WI38 (cell line): Measurements from ENCODE around the gene ATPAF1.

Experiments
- H3K4me3 ChIP-seq: 2 replicates; pipeline ENCODE4 v1.5.1; 2011; ENCODE audit warnings: low read depth, mild to moderate bottlenecking, control low read depth, low read length
- TF ChIP-seq, protein P1 (sequence below): IDR thresholded peaks from 2 replicates; pipeline ENCODE4 v1.5.1; 2012; ENCODE audit warnings: low read depth, mild to moderate bottlenecking, control low read depth, low read length

ATPAF1 gene

DNA sequence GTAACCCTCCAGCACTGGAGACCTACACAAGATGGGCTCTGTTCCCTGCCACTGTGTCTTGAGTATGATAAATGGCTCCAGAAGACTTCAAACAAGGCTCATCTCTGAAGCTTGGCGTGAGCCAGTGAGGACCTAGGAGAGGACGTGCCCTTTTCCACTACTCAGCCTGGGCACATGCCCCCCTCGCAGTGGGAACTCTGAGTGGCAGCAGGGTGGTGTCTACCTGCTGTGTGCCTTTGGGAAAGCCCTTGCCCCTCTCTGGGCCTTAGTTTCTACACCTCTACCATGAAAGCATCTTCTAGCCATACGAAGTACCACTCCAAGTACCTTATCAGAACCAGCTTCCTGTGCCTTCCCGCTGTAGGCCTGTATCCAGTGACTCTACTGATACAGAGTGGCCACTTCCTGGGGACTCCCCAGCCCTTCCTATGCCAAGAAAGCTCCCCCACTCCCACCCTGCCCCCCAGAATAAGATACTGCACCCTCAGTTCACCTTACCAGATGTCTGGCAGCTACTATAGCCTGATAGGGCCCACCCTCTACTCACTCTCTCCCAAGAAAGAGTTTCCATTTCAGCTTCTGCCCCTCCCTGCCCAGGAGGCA lies 48.4 kb downstream of the ATPAF1 start:
- H3K4me3 ChIP-seq = no peak overlapping the region
- TF ChIP-seq, protein P1, sequence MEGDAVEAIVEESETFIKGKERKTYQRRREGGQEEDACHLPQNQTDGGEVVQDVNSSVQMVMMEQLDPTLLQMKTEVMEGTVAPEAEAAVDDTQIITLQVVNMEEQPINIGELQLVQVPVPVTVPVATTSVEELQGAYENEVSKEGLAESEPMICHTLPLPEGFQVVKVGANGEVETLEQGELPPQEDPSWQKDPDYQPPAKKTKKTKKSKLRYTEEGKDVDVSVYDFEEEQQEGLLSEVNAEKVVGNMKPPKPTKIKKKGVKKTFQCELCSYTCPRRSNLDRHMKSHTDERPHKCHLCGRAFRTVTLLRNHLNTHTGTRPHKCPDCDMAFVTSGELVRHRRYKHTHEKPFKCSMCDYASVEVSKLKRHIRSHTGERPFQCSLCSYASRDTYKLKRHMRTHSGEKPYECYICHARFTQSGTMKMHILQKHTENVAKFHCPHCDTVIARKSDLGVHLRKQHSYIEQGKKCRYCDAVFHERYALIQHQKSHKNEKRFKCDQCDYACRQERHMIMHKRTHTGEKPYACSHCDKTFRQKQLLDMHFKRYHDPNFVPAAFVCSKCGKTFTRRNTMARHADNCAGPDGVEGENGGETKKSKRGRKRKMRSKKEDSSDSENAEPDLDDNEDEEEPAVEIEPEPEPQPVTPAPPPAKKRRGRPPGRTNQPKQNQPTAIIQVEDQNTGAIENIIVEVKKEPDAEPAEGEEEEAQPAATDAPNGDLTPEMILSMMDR = no peak

DNA sequence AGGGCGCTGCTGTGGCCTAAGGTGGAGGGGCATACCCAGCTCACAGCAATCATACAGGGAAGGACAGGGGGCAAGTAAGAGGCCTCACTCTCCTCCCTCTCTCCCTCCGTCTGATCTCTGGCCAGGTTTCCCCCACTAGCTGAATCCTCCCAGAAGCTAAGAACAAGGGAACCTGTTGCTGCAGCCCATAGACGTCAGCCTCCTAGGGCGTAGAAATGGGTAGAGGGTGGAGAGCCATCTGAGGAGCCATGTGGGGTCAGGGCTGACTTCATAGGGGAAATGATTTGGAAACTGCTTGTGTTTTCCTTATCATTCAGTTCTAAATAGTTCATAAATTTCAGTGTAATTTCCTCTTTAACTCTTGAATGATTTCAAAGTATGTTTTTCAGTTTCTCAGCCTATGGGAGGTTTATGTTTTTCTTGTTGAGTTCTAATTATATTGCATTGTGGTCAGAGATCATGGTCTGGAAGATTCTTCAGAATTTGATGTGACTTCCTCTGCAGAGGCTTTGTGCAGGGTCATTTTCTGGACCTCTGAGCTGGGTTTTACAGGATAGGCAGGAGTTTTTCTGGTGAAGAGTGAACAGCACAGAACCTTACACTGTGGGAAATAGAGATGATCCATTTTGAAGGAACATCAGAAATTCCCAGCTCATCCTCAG lies 49.3 kb downstream of the ATPAF1 start:
- H3K4me3 ChIP-seq = no peak overlapping the region
- TF ChIP-seq, protein P1 = no peak

DNA sequence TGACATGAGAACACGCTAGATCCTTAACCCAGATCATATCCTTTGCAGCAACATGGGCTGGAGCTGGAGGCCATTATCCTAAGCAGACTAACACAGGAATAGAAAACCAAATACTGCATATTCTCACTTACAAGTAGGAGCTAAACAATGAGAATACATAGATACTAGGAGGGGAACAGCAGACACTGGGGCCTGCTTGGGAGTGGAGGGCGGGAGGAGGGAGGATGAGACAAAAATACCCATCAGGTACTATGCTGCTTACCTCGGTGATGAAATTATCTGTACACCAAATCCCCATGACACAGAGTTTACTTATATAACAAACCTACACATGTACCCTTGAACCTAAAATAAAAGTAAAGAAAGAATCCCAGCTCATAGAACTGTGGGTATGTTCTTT lies 50.3 kb downstream of the ATPAF1 start:
- TF ChIP-seq, protein P1 = no peak
- H3K4me3 ChIP-seq = no peak overlapping the region

DNA sequence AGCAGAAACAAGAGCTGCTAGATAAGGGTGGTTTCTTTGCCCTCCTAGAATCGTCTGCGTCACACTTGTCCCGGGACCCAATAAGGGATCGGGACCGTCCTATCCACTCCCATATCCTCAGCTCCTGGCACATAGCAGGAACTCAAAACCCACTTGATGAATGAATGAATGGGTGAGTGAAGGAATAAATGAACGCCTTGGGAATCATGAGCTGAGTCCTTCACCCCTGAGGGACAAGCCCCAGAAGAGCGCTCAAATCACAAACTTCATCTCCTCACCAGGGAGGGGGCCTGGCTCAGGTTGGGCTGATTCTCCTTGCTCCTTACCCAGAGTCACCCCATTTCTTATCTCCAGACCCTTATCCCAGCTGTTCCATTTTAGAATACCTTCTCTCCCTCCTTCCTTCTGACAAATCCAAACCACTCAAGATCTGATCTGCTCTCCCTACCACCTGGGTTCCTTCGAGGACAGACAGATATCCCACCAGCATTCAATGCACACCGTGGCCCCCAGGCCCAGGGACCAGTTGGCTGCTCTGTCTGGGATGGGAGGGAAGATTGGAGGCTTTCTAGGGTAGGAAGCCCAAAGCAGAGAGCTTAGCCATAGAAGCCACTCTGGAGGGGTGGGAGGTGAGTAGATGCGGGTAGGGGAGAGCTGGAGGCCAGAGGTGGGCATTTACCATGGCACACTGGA lies 50.9 kb downstream of the ATPAF1 start:
- TF ChIP-seq, protein P1 = no peak

DNA sequence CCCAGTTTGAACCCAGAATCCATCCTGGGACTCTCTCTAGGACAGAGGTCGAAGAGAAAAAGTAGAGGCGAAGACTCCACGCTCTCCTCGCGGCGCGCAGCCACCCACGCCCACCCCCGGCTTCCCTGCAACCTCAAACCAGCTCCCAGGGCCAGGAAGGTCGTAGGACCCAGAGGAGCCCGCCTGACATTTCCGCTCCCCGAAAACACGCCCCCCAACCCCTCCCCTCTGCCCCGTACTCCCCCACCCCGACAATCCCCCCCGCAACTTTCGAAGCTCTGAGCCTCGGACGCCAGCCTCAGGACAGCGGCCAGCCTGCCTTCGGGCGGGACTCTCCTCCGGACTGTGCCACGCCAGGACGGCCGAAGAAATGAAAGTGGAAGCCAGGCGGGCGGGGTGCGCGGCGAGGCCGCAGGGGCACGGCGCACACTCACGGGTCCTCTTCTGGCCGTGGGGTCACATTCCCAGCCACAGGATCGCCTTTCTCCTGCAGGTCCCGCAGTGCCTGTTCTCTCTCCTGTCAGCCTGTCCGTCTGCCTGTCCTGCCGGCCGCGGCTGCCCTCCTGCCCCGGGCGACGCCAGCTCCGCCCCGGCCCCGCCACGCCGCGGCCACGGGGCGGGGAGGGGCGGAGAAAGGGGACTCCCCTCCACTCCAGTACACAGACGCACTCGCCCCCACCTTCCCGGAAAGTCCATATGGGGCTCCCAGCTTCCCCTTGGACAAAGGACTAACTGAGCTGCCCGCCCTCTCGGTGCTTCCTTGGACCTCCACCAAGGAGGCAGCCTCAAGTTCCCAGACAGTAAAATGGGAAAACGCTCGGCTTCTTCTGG lies 51.7 kb downstream of the ATPAF1 start, which contains the start of gene MOB3C:
Gene MOB3C, minus strand, starts transcription at position 535 of the 831 bp plus-strand sequence. CDS start 3,490 bp downstream, outside the sequence.
- H3K4me3 ChIP-seq = peak within 1 kb of the TSS; percentile 72
- TF ChIP-seq, protein P1 = no peak

More for the DNA sequence above, 50.9 kb downstream of the ATPAF1 start:
- peak overlapping the region; percentile 72 for H3K4me3 ChIP-seq

DNA sequence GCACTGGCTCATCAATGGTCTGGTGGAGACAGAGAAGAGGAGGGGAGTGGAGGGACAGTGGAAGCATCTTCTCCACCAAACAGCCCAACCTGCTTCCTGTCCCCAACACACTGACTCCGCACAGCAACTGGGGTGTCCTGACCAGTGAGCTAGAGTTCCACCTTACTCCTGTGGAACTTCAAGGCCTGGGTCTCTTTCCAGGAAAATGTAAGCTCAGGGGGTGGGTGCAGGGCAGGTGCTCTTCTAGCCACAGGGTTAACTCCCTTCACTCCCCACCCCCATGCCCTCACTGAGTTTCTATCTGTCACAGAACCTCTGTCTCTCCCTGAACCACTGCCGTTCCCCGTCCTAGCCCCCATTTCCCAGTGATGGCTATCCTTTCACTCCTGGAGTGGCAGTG lies 52.4 kb downstream of the ATPAF1 start:
- TF ChIP-seq, protein P1 = no peak
- peak overlapping the region; percentile 72 for H3K4me3 ChIP-seq
